Measurements from ENCODE around the gene ZNF738. TPM values are rescaled to one million over a fixed set of nuclear protein-coding genes. Genes with fewer than 3 reads are reported as not detected.

Gene ZNF738
- total and polyA plus RNA-seq, 2 of the 13 experiments (the other 11 are each of a cell fraction or from before 2014, with no cell fraction given), result 2.7 to 5.3 TPM

DNA sequence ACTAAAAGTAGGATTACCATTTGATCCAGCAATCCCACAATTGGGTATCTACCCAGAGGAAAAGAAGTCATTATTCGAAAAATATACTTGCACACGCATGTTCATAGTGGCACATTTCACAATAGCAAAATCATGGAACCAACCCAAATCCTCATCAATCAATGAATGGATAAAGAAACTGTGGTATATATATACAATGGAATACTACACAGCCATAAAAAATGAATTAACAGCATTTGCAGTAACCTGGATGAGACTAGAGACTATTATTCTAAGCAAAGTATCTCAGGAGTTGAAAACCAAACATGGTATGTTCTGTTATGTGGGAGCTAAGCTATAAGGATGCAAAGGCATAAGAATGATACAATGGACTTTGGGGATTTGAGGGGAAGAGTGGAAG, 32.6 kb upstream of the ZNF738 start:
- BruUV-seq (replicated peaks), result no TSS peak
- FAIRE-seq, result no peak
- ChIA-PET POLR2A (no interaction called here), CTCF (ENCODE audit: low intra/inter-chr PET ratio, low total read pairs) (no interaction called here)
- intact Hi-C loops (cut with micrococcal nuclease; ENCODE audit: unreplicated experiment) (loop anchor here (5.0 to 10.0 kb wide), 2 partner anchors 71 to 439 kb away; partner anchors contain the start of genes ZNF100 and ZNF493), in situ Hi-C loops (cut with HindIII; ENCODE audit: extremely low pct_ligation_motif_present, low pct_unique_long_range_greater_than_20kb) (no loop called here)
- no peaks in the 10 kb centered on the region; a peak in 1 of 5 replicates for H3K27me3 ChIP-seq (ENCODE audit: control insufficient read depth in 1 of 2, insufficient read depth in 2 of 2, low read length in 2 of 2)
- 0 out of 5 replicates have a peak, but pooled peaks cover 0 to 8% of the 10 kb centered on the region in 2 experiments for H3K36me3 ChIP-seq (replicated peaks in 1 of 2; ENCODE audit: control insufficient read depth in 1 of 2, insufficient read depth in 2 of 2, low read length in 2 of 2)
- no peak overlapping the region for H3K4me3 ChIP-seq (replicated peaks in 1 of 3; ENCODE audit: insufficient read depth in 1 of 3, low read depth in 2 of 3, low read length in 3 of 3)
- no peak for ATAC-seq
- no peak for TF ChIP-seq ZNF562 (CRISPR knock-in tag; IDR thresholded peaks at IDR 0.05; ENCODE audit: borderline replicate concordance)
- TF ChIP-seq, protein P1, sequence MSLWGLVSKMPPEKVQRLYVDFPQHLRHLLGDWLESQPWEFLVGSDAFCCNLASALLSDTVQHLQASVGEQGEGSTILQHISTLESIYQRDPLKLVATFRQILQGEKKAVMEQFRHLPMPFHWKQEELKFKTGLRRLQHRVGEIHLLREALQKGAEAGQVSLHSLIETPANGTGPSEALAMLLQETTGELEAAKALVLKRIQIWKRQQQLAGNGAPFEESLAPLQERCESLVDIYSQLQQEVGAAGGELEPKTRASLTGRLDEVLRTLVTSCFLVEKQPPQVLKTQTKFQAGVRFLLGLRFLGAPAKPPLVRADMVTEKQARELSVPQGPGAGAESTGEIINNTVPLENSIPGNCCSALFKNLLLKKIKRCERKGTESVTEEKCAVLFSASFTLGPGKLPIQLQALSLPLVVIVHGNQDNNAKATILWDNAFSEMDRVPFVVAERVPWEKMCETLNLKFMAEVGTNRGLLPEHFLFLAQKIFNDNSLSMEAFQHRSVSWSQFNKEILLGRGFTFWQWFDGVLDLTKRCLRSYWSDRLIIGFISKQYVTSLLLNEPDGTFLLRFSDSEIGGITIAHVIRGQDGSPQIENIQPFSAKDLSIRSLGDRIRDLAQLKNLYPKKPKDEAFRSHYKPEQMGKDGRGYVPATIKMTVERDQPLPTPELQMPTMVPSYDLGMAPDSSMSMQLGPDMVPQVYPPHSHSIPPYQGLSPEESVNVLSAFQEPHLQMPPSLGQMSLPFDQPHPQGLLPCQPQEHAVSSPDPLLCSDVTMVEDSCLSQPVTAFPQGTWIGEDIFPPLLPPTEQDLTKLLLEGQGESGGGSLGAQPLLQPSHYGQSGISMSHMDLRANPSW (CRISPR knock-in tag; IDR thresholded peaks at IDR 0.05; ENCODE audit: borderline replicate concordance), result no peak
- TF ChIP-seq RNF2 (conservative IDR thresholded peaks at IDR 0.05; ENCODE audit: low read depth), result no peak
- TF ChIP-seq ZNF121 (CRISPR knock-in tag; IDR thresholded peaks at IDR 0.05), result no peak
- no peak for TF ChIP-seq RBAK (CRISPR knock-in tag; IDR thresholded peaks at IDR 0.05)
- no peak for TF ChIP-seq YEATS2 (CRISPR knock-in tag; IDR thresholded peaks at IDR 0.05; ENCODE audit: borderline replicate concordance)
- no peak for TF ChIP-seq PHF20 (CRISPR knock-in tag; IDR thresholded peaks at IDR 0.05)
- TF ChIP-seq CBX2 (IDR thresholded peaks at IDR 0.05; ENCODE audit: low read depth, low read length), result no peak
- TF ChIP-seq CBX2 (CRISPR knock-in tag; IDR thresholded peaks at IDR 0.05; ENCODE audit: low read depth), result no peak
- TF ChIP-seq, protein P2, sequence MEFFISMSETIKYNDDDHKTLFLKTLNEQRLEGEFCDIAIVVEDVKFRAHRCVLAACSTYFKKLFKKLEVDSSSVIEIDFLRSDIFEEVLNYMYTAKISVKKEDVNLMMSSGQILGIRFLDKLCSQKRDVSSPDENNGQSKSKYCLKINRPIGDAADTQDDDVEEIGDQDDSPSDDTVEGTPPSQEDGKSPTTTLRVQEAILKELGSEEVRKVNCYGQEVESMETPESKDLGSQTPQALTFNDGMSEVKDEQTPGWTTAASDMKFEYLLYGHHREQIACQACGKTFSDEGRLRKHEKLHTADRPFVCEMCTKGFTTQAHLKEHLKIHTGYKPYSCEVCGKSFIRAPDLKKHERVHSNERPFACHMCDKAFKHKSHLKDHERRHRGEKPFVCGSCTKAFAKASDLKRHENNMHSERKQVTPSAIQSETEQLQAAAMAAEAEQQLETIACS (CRISPR knock-in tag; IDR thresholded peaks at IDR 0.05), result no peak
- no peak for TF ChIP-seq PCBP2 (optimal IDR thresholded peaks at IDR 0.05; ENCODE audit: low read depth, low read length, poor library complexity, severe bottlenecking)
- TF ChIP-seq, protein P3, sequence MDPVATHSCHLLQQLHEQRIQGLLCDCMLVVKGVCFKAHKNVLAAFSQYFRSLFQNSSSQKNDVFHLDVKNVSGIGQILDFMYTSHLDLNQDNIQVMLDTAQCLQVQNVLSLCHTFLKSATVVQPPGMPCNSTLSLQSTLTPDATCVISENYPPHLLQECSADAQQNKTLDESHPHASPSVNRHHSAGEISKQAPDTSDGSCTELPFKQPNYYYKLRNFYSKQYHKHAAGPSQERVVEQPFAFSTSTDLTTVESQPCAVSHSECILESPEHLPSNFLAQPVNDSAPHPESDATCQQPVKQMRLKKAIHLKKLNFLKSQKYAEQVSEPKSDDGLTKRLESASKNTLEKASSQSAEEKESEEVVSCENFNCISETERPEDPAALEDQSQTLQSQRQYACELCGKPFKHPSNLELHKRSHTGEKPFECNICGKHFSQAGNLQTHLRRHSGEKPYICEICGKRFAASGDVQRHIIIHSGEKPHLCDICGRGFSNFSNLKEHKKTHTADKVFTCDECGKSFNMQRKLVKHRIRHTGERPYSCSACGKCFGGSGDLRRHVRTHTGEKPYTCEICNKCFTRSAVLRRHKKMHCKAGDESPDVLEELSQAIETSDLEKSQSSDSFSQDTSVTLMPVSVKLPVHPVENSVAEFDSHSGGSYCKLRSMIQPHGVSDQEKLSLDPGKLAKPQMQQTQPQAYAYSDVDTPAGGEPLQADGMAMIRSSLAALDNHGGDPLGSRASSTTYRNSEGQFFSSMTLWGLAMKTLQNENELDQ (CRISPR knock-in tag; IDR thresholded peaks at IDR 0.05; ENCODE audit: borderline replicate concordance), result no peak
- TF ChIP-seq ZNF136 (CRISPR knock-in tag; IDR thresholded peaks at IDR 0.05; ENCODE audit: low read depth), result no peak
- no peak for TF ChIP-seq NPAS2 (CRISPR knock-in tag; IDR thresholded peaks at IDR 0.05; ENCODE audit: borderline replicate concordance)
- TF ChIP-seq, protein P4, sequence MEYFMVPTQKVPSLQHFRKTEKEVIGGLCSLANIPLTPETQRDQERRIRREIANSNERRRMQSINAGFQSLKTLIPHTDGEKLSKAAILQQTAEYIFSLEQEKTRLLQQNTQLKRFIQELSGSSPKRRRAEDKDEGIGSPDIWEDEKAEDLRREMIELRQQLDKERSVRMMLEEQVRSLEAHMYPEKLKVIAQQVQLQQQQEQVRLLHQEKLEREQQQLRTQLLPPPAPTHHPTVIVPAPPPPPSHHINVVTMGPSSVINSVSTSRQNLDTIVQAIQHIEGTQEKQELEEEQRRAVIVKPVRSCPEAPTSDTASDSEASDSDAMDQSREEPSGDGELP (IDR thresholded peaks at IDR 0.05; ENCODE audit: borderline replicate concordance, low read depth), result no peak
- no peak for TF ChIP-seq SP1 (IDR thresholded peaks at IDR 0.05)
- no peak for TF ChIP-seq SP1 (CRISPR knock-in tag; IDR thresholded peaks at IDR 0.05)
- H3K4me2 ChIP-seq (ENCODE audit: low read depth, low read length), result no peak overlapping the region
- no peak overlapping the region for H2AFZ ChIP-seq (ENCODE audit: low read length)
- no peak for DNase-seq (ENCODE audit: low spot score)
- H4K20me1 ChIP-seq (ENCODE audit: insufficient read depth, low read length), result no peaks in the 10 kb centered on the region
- peaks cover 31% of the 10 kb centered on the region for H3K4me1 ChIP-seq (ENCODE audit: insufficient read depth, low read length)
- H3K9ac ChIP-seq (ENCODE audit: insufficient read depth, low read depth, low read length), result no peak overlapping the region
- WGBS (ENCODE audit: low lambda C conversion rate), result 82% methylated on average over 2 of the region's 2 CpGs
- no peak overlapping the region for H3K27ac ChIP-seq (ENCODE audit: extremely low read length, insufficient read depth, low read length)
- H3K79me2 ChIP-seq (ENCODE audit: insufficient read depth, low read length), result peaks cover 28% of the 10 kb centered on the region
- H3K9me3 ChIP-seq (ENCODE audit: low read length), result no peaks in the 10 kb centered on the region

Data from HepG2 (cell line).